Neural cell (in vitro differentiated cells): ENCODE measurements around the gene N4BP2. TPM values are rescaled to one million over a fixed set of nuclear protein-coding genes. Genes with fewer than 3 reads are reported as not detected.

ENCODE experiments used
- H2AFZ ChIP-seq: fragments of 200-600, 300-800 bp; sonication (generic), shearing (Covaris generic); 2 replicates; pipeline ENCODE4 v1.6.0; 2014; ENCODE audit warnings: low read depth, mild to moderate bottlenecking, antibody characterized with exemption, low read length, moderate library complexity
- H3F3A ChIP-seq: fragments of 200-600 bp; shearing (Covaris generic); 2 replicates; pipeline ENCODE4 v1.6.1; 2016; ENCODE audit warnings: mild to moderate bottlenecking, moderate library complexity, mixed read lengths, antibody characterized with exemption, low read length; ENCODE audit not compliant: insufficient read depth, poor library complexity, severe bottlenecking
- H3K27ac ChIP-seq: fragments of 200-600, 300-800 bp; sonication (generic), shearing (Covaris generic); 2 replicates; pipeline ENCODE4 v1.5.1; 2014; ENCODE audit warnings: mild to moderate bottlenecking, low read length, moderate library complexity
- H3K27me3 ChIP-seq: fragments of 300-800, 200-600 bp; sonication (generic), shearing (Covaris generic); 2 replicates; pipeline ENCODE4 v1.6.0; 2014; ENCODE audit warnings: mild to moderate bottlenecking, low read depth, low read length, moderate library complexity; ENCODE audit not compliant: insufficient read depth
- H3K36me3 ChIP-seq: fragments of 300-800, 200-600 bp; sonication (generic), shearing (Covaris generic); 2 replicates; pipeline ENCODE4 v1.5.1; 2014; ENCODE audit warnings: mild to moderate bottlenecking, antibody characterized with exemption, low read length, moderate library complexity; ENCODE audit not compliant: insufficient read depth
- H3K4me2 ChIP-seq: fragments of 300-800, 200-600 bp; sonication (generic), shearing (Covaris generic); 2 replicates; pipeline ENCODE4 v1.6.0; 2014; ENCODE audit warnings: mild to moderate bottlenecking, low read length
- H3K4me3 ChIP-seq: fragments of 300-800, 200-600 bp; sonication (generic), shearing (Covaris generic); 2 replicates; pipeline ENCODE4 v1.5.1; 2014; ENCODE audit warnings: mild to moderate bottlenecking, low read length, moderate library complexity
- H3K79me2 ChIP-seq: fragments of 200-600 bp; shearing (Covaris generic); replicated peaks from 2 replicates; pipeline ENCODE4 v1.6.0; 2014; ENCODE audit warnings: mild to moderate bottlenecking, low read length, moderate library complexity; ENCODE audit not compliant: insufficient read depth
- H3K9ac ChIP-seq: fragments of 300-800, 200-600 bp; sonication (generic), shearing (Covaris generic); 2 replicates; pipeline ENCODE4 v1.6.1; 2016; ENCODE audit warnings: mild to moderate bottlenecking, low read length, mixed read lengths
- H3K9me2 ChIP-seq: fragments of 200-600 bp; shearing (Covaris generic); 2 replicates; pipeline ENCODE4 v1.6.1; 2016; ENCODE audit warnings: mild to moderate bottlenecking, low read length, mixed read lengths; ENCODE audit not compliant: insufficient read depth
- H3K9me3 ChIP-seq: fragments of 200-600, 300-800 bp; sonication (generic), shearing (Covaris generic); 2 replicates; pipeline ENCODE4 v1.6.1; 2016; ENCODE audit warnings: mild to moderate bottlenecking, mixed run types, low read length, moderate library complexity, mixed read lengths
- H4K20me1 ChIP-seq: fragments of 200-600 bp; shearing (Covaris generic); 2 replicates; pipeline ENCODE4 v1.6.1; 2016; ENCODE audit warnings: mild to moderate bottlenecking, mixed run types; ENCODE audit not compliant: insufficient read depth
- EP300 ChIP-seq: fragments of 450-650 bp; conservative IDR thresholded peaks from 2 replicates; pipeline ENCODE4 v1.6.1; 2014; ENCODE audit warnings: antibody characterized with exemption, mild to moderate bottlenecking, moderate library complexity; ENCODE audit not compliant: poor library complexity, severe bottlenecking
- EZH2 ChIP-seq: fragments of 200-600, 300-800 bp; shearing (Covaris generic), sonication (generic); IDR thresholded peaks from 2 replicates; pipeline ENCODE4 v1.6.1; 2014; ENCODE audit warnings: antibody characterized with exemption, low read length, borderline replicate concordance, mild to moderate bottlenecking; ENCODE audit not compliant: insufficient read depth, poor library complexity, severe bottlenecking
- MXI1 ChIP-seq: fragments of 450-650 bp; conservative IDR thresholded peaks from 2 replicates; pipeline ENCODE4 v1.6.1; 2014; ENCODE audit warnings: antibody characterized with exemption, mild to moderate bottlenecking; ENCODE audit not compliant: poor library complexity, severe bottlenecking
- POLR2AphosphoS5 ChIP-seq: IDR thresholded peaks from 2 replicates; pipeline ENCODE4 v1.6.1; 2012
- RAD21 ChIP-seq: fragments of 450-650 bp; conservative IDR thresholded peaks from 2 replicates; pipeline ENCODE4 v1.6.1; 2014; ENCODE audit warnings: antibody characterized with exemption, mild to moderate bottlenecking, moderate library complexity
- SMC3 ChIP-seq: fragments of 450-650 bp; conservative IDR thresholded peaks from 2 replicates; pipeline ENCODE4 v1.6.1; 2014; ENCODE audit warnings: antibody characterized with exemption, mild to moderate bottlenecking, moderate library complexity; ENCODE audit not compliant: poor library complexity
- TAF1 ChIP-seq: IDR thresholded peaks from 2 replicates; pipeline ENCODE4 v1.6.1; 2012; ENCODE audit warnings: low read depth
- polyA plus RNA-seq: library from polyadenylated mRNA; depleted of rRNA; stranded (reverse); fragments of >200 nt; gene quantifications from 2 replicates; pipeline ENCODE4 v1.2.3, GENCODE V29; 2014
- TF ChIP-seq, protein P1 (sequence below): fragments of 450-650 bp; IDR thresholded peaks from 2 replicates; pipeline ENCODE4 v1.5.1; 2014; ENCODE audit warnings: antibody characterized with exemption, mild to moderate bottlenecking, moderate library complexity; ENCODE audit not compliant: poor library complexity, severe bottlenecking
- TF ChIP-seq, protein P2 (sequence below): IDR thresholded peaks from 2 replicates; pipeline ENCODE4 v1.6.1; 2012; ENCODE audit warnings: borderline replicate concordance

N4BP2 gene
- polyA plus RNA-seq, 1 donor from 2014 or later: 28.1 TPM

GRCh38 chr4:40177591-40177990 is 120.9 kb downstream of the N4BP2 start:
- no peaks in the 10 kb centered on the region for H4K20me1 ChIP-seq
- H3K36me3 ChIP-seq: no peaks in the 10 kb centered on the region
- H3K27me3 ChIP-seq: no peaks in the 10 kb centered on the region
- H2AFZ ChIP-seq: no peak overlapping the region
- no peak overlapping the region for H3K4me3 ChIP-seq
- H3K9me3 ChIP-seq: no peaks in the 10 kb centered on the region
- no peak overlapping the region for H3K4me2 ChIP-seq
- H3K27ac ChIP-seq: no peak overlapping the region
- no peaks in the 10 kb centered on the region for H3K79me2 ChIP-seq
- H3K9ac ChIP-seq: no peak overlapping the region
- H3F3A ChIP-seq: no peaks in the 10 kb centered on the region
- H3K9me2 ChIP-seq: no peaks in the 10 kb centered on the region
- TF ChIP-seq RAD21 (no peak), SMC3 (no peak), EZH2 (no peak), MXI1 (no peak), TAF1 (no peak), EP300 (no peak)
- TF ChIP-seq, protein P1, sequence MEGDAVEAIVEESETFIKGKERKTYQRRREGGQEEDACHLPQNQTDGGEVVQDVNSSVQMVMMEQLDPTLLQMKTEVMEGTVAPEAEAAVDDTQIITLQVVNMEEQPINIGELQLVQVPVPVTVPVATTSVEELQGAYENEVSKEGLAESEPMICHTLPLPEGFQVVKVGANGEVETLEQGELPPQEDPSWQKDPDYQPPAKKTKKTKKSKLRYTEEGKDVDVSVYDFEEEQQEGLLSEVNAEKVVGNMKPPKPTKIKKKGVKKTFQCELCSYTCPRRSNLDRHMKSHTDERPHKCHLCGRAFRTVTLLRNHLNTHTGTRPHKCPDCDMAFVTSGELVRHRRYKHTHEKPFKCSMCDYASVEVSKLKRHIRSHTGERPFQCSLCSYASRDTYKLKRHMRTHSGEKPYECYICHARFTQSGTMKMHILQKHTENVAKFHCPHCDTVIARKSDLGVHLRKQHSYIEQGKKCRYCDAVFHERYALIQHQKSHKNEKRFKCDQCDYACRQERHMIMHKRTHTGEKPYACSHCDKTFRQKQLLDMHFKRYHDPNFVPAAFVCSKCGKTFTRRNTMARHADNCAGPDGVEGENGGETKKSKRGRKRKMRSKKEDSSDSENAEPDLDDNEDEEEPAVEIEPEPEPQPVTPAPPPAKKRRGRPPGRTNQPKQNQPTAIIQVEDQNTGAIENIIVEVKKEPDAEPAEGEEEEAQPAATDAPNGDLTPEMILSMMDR: no peak
- TF ChIP-seq, protein P2, sequence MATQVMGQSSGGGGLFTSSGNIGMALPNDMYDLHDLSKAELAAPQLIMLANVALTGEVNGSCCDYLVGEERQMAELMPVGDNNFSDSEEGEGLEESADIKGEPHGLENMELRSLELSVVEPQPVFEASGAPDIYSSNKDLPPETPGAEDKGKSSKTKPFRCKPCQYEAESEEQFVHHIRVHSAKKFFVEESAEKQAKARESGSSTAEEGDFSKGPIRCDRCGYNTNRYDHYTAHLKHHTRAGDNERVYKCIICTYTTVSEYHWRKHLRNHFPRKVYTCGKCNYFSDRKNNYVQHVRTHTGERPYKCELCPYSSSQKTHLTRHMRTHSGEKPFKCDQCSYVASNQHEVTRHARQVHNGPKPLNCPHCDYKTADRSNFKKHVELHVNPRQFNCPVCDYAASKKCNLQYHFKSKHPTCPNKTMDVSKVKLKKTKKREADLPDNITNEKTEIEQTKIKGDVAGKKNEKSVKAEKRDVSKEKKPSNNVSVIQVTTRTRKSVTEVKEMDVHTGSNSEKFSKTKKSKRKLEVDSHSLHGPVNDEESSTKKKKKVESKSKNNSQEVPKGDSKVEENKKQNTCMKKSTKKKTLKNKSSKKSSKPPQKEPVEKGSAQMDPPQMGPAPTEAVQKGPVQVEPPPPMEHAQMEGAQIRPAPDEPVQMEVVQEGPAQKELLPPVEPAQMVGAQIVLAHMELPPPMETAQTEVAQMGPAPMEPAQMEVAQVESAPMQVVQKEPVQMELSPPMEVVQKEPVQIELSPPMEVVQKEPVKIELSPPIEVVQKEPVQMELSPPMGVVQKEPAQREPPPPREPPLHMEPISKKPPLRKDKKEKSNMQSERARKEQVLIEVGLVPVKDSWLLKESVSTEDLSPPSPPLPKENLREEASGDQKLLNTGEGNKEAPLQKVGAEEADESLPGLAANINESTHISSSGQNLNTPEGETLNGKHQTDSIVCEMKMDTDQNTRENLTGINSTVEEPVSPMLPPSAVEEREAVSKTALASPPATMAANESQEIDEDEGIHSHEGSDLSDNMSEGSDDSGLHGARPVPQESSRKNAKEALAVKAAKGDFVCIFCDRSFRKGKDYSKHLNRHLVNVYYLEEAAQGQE: no peak

GRCh38 chr4:40178672-40179071 is 122.0 kb downstream of the N4BP2 start:
- no peaks in the 10 kb centered on the region for H3K27me3 ChIP-seq

More at GRCh38 chr4:40178672-40179071, 122.0 kb downstream of the N4BP2 start:
- TF ChIP-seq, protein P2: no peak
- TF ChIP-seq EZH2 (no peak), SMC3 (no peak), POLR2AphosphoS5 (no peak), EP300 (no peak), RAD21 (no peak), MXI1 (no peak), TAF1 (no peak)
- TF ChIP-seq, protein P1: no peak
- Histone ChIP-seq H3K9me2 (no peaks in the 10 kb centered on the region), H3K4me3 (no peak overlapping the region), H3K9me3 (no peaks in the 10 kb centered on the region), H3K79me2 (no peaks in the 10 kb centered on the region), H3K36me3 (no peaks in the 10 kb centered on the region), H2AFZ (no peak overlapping the region), H3K4me2 (no peak overlapping the region), H3K9ac (no peak overlapping the region), H3F3A (no peaks in the 10 kb centered on the region), H3K27ac (no peak overlapping the region), H4K20me1 (no peaks in the 10 kb centered on the region)
